NCI-H1436 treated with DMSO at 0.1 percent for 48 hours (cell line): Measurements from ENCODE around the gene TFRC.
"Not testable (repeated sequence)": the region's sequence is repeated elsewhere in the genome, so short reads cannot be mapped to it uniquely, and the experiment has no call there.

Experiments used
- DNase-seq: peaks from one replicate; lab custom pipeline; 2025; lab: John Stamatoyannopoulos, UW

TFRC gene

GRCh38 chr3:196004359-196005052 is 77.4 kb downstream of the TFRC start:
- not testable (repeated sequence) for DNase-seq

DNA sequence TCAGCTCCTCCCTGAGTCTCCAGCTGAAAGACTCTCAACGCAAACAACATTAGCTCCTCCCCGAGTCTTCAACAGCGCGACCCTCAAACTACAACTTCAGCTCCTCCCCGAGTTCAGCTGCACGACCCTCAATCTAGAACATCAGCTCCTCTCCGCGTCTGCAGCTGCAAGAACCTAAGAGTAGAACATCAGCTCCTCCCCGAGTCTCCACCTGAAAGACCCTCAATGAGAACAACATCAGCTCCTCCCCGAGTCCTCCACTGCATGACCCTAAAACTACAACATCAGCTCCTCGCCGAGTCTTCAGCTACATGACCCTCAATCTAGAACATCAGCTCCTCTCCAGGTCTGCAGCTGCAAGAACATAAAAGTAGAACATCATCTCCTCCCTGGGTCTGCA is 78.3 kb downstream of the TFRC start:
- DNase-seq, result no peak

DNA sequence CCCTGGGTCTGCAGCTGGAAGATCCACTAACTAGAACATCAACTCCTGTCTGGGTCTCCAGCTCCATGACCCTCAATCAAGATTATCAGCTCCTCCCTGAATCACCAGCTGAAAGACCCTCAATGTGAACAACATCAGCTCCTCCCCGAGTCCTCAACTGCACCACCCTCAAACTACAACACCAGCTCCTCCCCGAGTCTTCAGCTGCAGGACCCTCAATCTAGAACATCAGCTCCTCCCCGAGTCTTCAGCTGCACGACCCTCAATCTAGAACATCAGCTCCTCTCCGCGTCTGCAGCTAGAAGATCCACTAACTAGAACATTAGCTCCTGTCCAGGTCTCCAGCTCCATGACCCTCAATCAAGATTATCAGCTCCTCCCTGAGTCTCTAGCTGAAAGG is 79.2 kb downstream of the TFRC start:
- DNase-seq, result not testable (repeated sequence)

GRCh38 chr3:196001240-196001639 is 80.7 kb downstream of the TFRC start:
- DNase-seq, result not testable (repeated sequence)

GRCh38 chr3:196000360-196000950 is 81.4 kb downstream of the TFRC start:
- not testable (repeated sequence) for DNase-seq

DNA sequence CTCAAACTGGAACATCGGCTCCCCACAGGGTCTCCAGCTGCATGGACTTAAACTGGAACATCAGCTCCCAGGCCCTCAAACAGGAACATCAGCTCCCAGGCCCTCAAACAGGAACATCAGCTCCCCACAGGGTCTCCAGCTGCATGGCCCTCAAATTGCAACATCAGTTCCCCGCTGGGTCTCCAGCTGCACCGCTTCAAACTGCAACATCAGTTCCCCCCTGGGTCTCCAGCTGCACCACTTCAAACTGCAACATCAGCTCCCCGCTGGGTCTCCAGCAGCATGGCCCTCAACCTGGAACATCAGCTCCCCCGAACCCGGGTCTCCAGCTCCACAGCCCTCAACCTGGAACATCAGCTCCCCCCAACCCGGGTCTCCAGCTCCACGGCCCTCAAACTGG is 82.0 kb downstream of the TFRC start:
- no peak for DNase-seq
